22Rv1 (cell line): Measurements from ENCODE around the gene FILIP1L.

ENCODE experiments used
- CTCF ChIP-seq: fragments of 450-650 bp; IDR thresholded peaks from 2 replicates; pipeline ENCODE4 v1.5.1; 2017; ENCODE audit warnings: mild to moderate bottlenecking
- ZFX ChIP-seq: fragments of 450-650 bp; IDR thresholded peaks from 2 replicates; pipeline ENCODE4 v1.6.1; 2017; ENCODE audit warnings: antibody characterized with exemption, borderline replicate concordance

- TF ChIP-seq CTCF (no peak), ZFX (no peak)
Observed at GRCh38 chr3:99834211-99834957, 279.9 kb downstream of the FILIP1L start.
